ENCODE measurements around the gene BEND3.

GRCh38 chr6:107129370-107129925 lies 14.1 kb upstream of the BEND3 start:
- TF ChIP-seq, protein P1, sequence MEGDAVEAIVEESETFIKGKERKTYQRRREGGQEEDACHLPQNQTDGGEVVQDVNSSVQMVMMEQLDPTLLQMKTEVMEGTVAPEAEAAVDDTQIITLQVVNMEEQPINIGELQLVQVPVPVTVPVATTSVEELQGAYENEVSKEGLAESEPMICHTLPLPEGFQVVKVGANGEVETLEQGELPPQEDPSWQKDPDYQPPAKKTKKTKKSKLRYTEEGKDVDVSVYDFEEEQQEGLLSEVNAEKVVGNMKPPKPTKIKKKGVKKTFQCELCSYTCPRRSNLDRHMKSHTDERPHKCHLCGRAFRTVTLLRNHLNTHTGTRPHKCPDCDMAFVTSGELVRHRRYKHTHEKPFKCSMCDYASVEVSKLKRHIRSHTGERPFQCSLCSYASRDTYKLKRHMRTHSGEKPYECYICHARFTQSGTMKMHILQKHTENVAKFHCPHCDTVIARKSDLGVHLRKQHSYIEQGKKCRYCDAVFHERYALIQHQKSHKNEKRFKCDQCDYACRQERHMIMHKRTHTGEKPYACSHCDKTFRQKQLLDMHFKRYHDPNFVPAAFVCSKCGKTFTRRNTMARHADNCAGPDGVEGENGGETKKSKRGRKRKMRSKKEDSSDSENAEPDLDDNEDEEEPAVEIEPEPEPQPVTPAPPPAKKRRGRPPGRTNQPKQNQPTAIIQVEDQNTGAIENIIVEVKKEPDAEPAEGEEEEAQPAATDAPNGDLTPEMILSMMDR (IDR thresholded peaks at IDR 0.05), result no peak
- TF ChIP-seq POLR2A (IDR thresholded peaks at IDR 0.05), result no peak

Data from lower leg skin (tissue), 3 donors.